H9 (cell line): ENCODE measurements around the gene GABRB1. TPM values are rescaled to one million over a fixed set of nuclear protein-coding genes. Genes with fewer than 3 reads are reported as not detected.

Experiments
- DNase-seq: peaks from one replicate; pipeline ENCODE4 v3.0.0-alpha.2; 2017
- H2AFZ ChIP-seq: one replicate; pipeline ENCODE4 v1.6.1; 2013; ENCODE audit warnings: mild to moderate bottlenecking, low read length, control low read depth, moderate library complexity
- H2AK5ac ChIP-seq: 2 replicates; pipeline ENCODE4 v1.6.1; 2013; ENCODE audit warnings: low read length, control low read depth, mixed read lengths; ENCODE audit not compliant: insufficient read length
- H2BK120ac ChIP-seq: one replicate; pipeline ENCODE4 v1.6.1; 2013; ENCODE audit warnings: low read depth, mild to moderate bottlenecking, low read length, control low read depth, inconsistent platforms; ENCODE audit not compliant: poor library complexity, severe bottlenecking
- H2BK12ac ChIP-seq: 2 replicates; pipeline ENCODE4 v1.6.1; 2013; ENCODE audit warnings: low read length, control low read depth, mixed read lengths, low read depth; ENCODE audit not compliant: insufficient read length
- H2BK15ac ChIP-seq: 2 replicates; pipeline ENCODE4 v1.6.1; 2013; ENCODE audit warnings: low read depth, low read length, control low read depth
- H2BK20ac ChIP-seq: one replicate; pipeline ENCODE4 v1.6.1; 2013; ENCODE audit warnings: low read depth, mild to moderate bottlenecking, low read length, control low read depth, inconsistent platforms; ENCODE audit not compliant: poor library complexity, severe bottlenecking
- H2BK5ac ChIP-seq: 2 replicates; pipeline ENCODE4 v1.6.1; 2013; ENCODE audit warnings: low read length, control low read depth, mixed read lengths; ENCODE audit not compliant: insufficient read length
- H3K14ac ChIP-seq: 2 replicates; pipeline ENCODE4 v1.6.1; 2013; ENCODE audit warnings: low read length, control low read depth; ENCODE audit not compliant: insufficient read depth
- H3K18ac ChIP-seq: 2 replicates; pipeline ENCODE4 v1.6.1; 2013; ENCODE audit warnings: low read depth, mild to moderate bottlenecking, mixed read lengths, low read length, control low read depth; ENCODE audit not compliant: insufficient read length
- H3K23ac ChIP-seq: 2 replicates; pipeline ENCODE4 v1.6.1; 2013; ENCODE audit warnings: low read length, control low read depth, mixed read lengths, low read depth; ENCODE audit not compliant: insufficient read length
- H3K23me2 ChIP-seq: 2 replicates; pipeline ENCODE4 v1.6.1; 2013; ENCODE audit warnings: low read depth, mild to moderate bottlenecking, mixed read lengths, low read length, control low read depth; ENCODE audit not compliant: insufficient read length, poor library complexity, severe bottlenecking
- H3K27ac ChIP-seq: 2 replicates; pipeline ENCODE4 v1.5.1; 2013; ENCODE audit warnings: low read length, control low read depth, mixed read lengths, low read depth; ENCODE audit not compliant: insufficient read length
- H3K27me3 ChIP-seq: 2 replicates; pipeline ENCODE4 v1.6.1; 2013; ENCODE audit warnings: low read length, control low read depth, inconsistent platforms; ENCODE audit not compliant: insufficient read depth
- H3K4ac ChIP-seq: 2 replicates; pipeline ENCODE4 v1.6.1; 2013; ENCODE audit warnings: low read depth, mild to moderate bottlenecking, control low read depth, inconsistent platforms, low read length, moderate library complexity
- H3K4me1 ChIP-seq: 2 replicates; pipeline ENCODE4 v1.6.1; 2013; ENCODE audit warnings: low read length, control low read depth, inconsistent platforms; ENCODE audit not compliant: insufficient read depth
- H3K4me2 ChIP-seq: 2 replicates; pipeline ENCODE4 v1.6.1; 2013; ENCODE audit warnings: low read length, control low read depth, mixed read lengths; ENCODE audit not compliant: insufficient read length, insufficient read depth
- H3K56ac ChIP-seq: 2 replicates; pipeline ENCODE4 v1.6.1; 2013; ENCODE audit warnings: low read depth, mild to moderate bottlenecking, mixed read lengths, low read length, control low read depth; ENCODE audit not compliant: insufficient read length
- H3K79me1 ChIP-seq: 2 replicates; pipeline ENCODE4 v1.6.1; 2013; ENCODE audit warnings: low read depth, mild to moderate bottlenecking, moderate library complexity, low read length, control low read depth, inconsistent platforms; ENCODE audit not compliant: insufficient read depth, poor library complexity, severe bottlenecking
- H3K79me2 ChIP-seq: 2 replicates; pipeline ENCODE4 v1.6.1; 2013; ENCODE audit warnings: low read length, control low read depth, inconsistent platforms; ENCODE audit not compliant: insufficient read depth
- H3K9ac ChIP-seq: 2 replicates; pipeline ENCODE4 v1.6.1; 2013; ENCODE audit warnings: low read length, control low read depth, mixed read lengths; ENCODE audit not compliant: insufficient read length; ENCODE audit errors: extremely low read depth
- H3K9me3 ChIP-seq: one replicate; pipeline ENCODE4 v1.6.1; 2013; ENCODE audit warnings: low read depth, low read length, inconsistent platforms; ENCODE audit not compliant: control insufficient read depth
- H3T11ph ChIP-seq: one replicate; pipeline ENCODE4 v1.6.1; 2013; ENCODE audit warnings: mild to moderate bottlenecking, low read length, control low read depth, inconsistent platforms
- H4K20me1 ChIP-seq: one replicate; pipeline ENCODE4 v1.6.1; 2013; ENCODE audit not compliant: control insufficient read depth, insufficient read length, insufficient read depth
- H4K5ac ChIP-seq: 2 replicates; pipeline ENCODE4 v1.6.1; 2013; ENCODE audit warnings: low read depth, mild to moderate bottlenecking, mixed read lengths, low read length, control low read depth; ENCODE audit not compliant: insufficient read length
- H4K8ac ChIP-seq: replicated peaks from 2 replicates; pipeline ENCODE4 v1.6.1; 2013; ENCODE audit warnings: low read length, control low read depth, mixed read lengths, low read depth; ENCODE audit not compliant: insufficient read length
- H4K91ac ChIP-seq: 2 replicates; pipeline ENCODE4 v1.6.1; 2013; ENCODE audit warnings: low read depth, mild to moderate bottlenecking, moderate library complexity, mixed read lengths, low read length, control low read depth; ENCODE audit not compliant: insufficient read length
- H3K27ac Mint-ChIP-seq, 3 experiments: 2 replicates in 2 of 3; 3 replicates in 1 of 3; pipeline ENCODE4 v1.8.0; 2020 to 2021; ENCODE audit warnings: mixed read lengths in 3 of 3, mild to moderate bottlenecking in 1 of 3, moderate library complexity in 1 of 3
- H3K27me3 Mint-ChIP-seq: 2 replicates; pipeline ENCODE4 v1.8.0; 2021; ENCODE audit warnings: low read depth, mild to moderate bottlenecking, moderate library complexity, mixed read lengths
- H3K36me3 Mint-ChIP-seq, 3 experiments: 2 replicates in 2 of 3; 3 replicates in 1 of 3; pipeline ENCODE4 v1.8.0; 2020 to 2021; ENCODE audit warnings: low read depth in 3 of 3, mixed read lengths in 3 of 3; ENCODE audit not compliant: insufficient read depth in 1 of 3
- H3K4me1 Mint-ChIP-seq, 2 experiments: 2 replicates each; pipeline ENCODE4 v1.8.0; 2020; ENCODE audit warnings: mixed read lengths in 2 of 2
- H3K4me3 Mint-ChIP-seq, 2 experiments: 2 replicates in 1 of 2; 3 replicates in 1 of 2; pipeline ENCODE4 v1.8.0; 2020 to 2021; ENCODE audit warnings: mild to moderate bottlenecking in 2 of 2, mixed read lengths in 2 of 2, moderate library complexity in 1 of 2
- H3K9me3 Mint-ChIP-seq, 2 experiments: 2 replicates in 1 of 2; 3 replicates in 1 of 2; pipeline ENCODE4 v1.8.0; 2020; ENCODE audit warnings: mild to moderate bottlenecking in 2 of 2, mixed read lengths in 2 of 2, moderate library complexity in 1 of 2
- CTCF ChIP-seq: fragments of 200-600 bp; sonication (generic); conservative IDR thresholded peaks from 3 replicates; pipeline ENCODE4 v1.8.0; 2021; ENCODE audit warnings: antibody characterized with exemption, mild to moderate bottlenecking
- WGBS: extraction: QIAGEN DNeasy Blood & Tissue Kit; methylation state at CpG from one replicate; pipeline ENCODE4 v1.1.7; 2013; ENCODE audit warnings: missing lambda C conversion rate, low lambda C conversion rate, mixed read lengths; ENCODE audit not compliant: insufficient read length; ENCODE audit errors: extremely low coverage; 5-methylcytosine and 5-hydroxymethylcytosine counted together
- total RNA-seq: library from RNA; stranded (reverse); gene quantifications from 2 replicates; pipeline ENCODE4 v1.2.1, GENCODE V29; 2021

Gene GABRB1
- total RNA-seq, 1 experiment from 2014 or later, result 0.39 TPM

- no peak overlapping the region for H3K4me3 Mint-ChIP-seq
- no peak overlapping the region for H3K27ac Mint-ChIP-seq
- Histone ChIP-seq H4K91ac (no peak overlapping the region), H2BK5ac (no peak overlapping the region), H3K56ac (no peak overlapping the region), H4K8ac (no peak overlapping the region), H3T11ph (no peak overlapping the region), H2BK20ac (no peak overlapping the region), H3K23me2 (no peaks in the 10 kb centered on the region), H3K4ac (no peak overlapping the region), H2AFZ (no peak overlapping the region), H2BK120ac (no peak overlapping the region), H3K79me1 (no peaks in the 10 kb centered on the region), H4K20me1 (no peaks in the 10 kb centered on the region), H4K5ac (no peak overlapping the region), H3K9me3 (no peaks in the 10 kb centered on the region), H2BK12ac (no peak overlapping the region), H2AK5ac (no peak overlapping the region), H3K9ac (no peak overlapping the region), H3K4me2 (no peak overlapping the region), H3K27me3 (no peaks in the 10 kb centered on the region), H3K27ac (no peak overlapping the region), H3K4me1 (peaks cover 4% of the 10 kb centered on the region; the same call in 1 of the 2 replicates), H3K79me2 (no peaks in the 10 kb centered on the region), H3K23ac (no peak overlapping the region), H2BK15ac (no peak overlapping the region), H3K18ac (no peak overlapping the region), H3K14ac (no peak overlapping the region)
- no peaks in the 10 kb centered on the region for H3K27me3 Mint-ChIP-seq
- TF ChIP-seq CTCF, result no peak
- peaks cover 0 to 3% (median 0%) of the 10 kb centered on the region in 3 experiments; a peak in 1 of 7 replicates for H3K36me3 Mint-ChIP-seq
- no CpG with 5 or more reads among the region's 2 CpGs for WGBS
- peaks cover 0 to 2% of the 10 kb centered on the region in 2 experiments; a peak in 1 of 5 replicates for H3K9me3 Mint-ChIP-seq
- DNase-seq, result no peak
- peaks cover 27 to 30% of the 10 kb centered on the region in 2 experiments for H3K4me1 Mint-ChIP-seq
These were observed 382.2 kb downstream of the GABRB1 start for GRCh38 chr4:47413521-47413920.
